ENCODE results near the gene FSIP1. TPM values are rescaled to one million over a fixed set of nuclear protein-coding genes. Genes with fewer than 3 reads are reported as not detected.

Gene FSIP1
- total RNA-seq, 6 donors from 2014 or later, result 0.26 to 3.2 (median 0.79) TPM; not detected in 2

- H3K27me3 ChIP-seq, result no peaks in the 10 kb centered on the region
- ATAC-seq (ENCODE audit: low FRiP score in 2 of 2), result no peak
- no peaks in the 10 kb centered on the region for H3K9me3 ChIP-seq
- DNase-seq, result no peak
- H3K4me1 ChIP-seq, result no peaks in the 10 kb centered on the region
- no peaks in the 10 kb centered on the region for H3K36me3 ChIP-seq
- no peak overlapping the region for H3K4me3 ChIP-seq
- TF ChIP-seq, protein P1, sequence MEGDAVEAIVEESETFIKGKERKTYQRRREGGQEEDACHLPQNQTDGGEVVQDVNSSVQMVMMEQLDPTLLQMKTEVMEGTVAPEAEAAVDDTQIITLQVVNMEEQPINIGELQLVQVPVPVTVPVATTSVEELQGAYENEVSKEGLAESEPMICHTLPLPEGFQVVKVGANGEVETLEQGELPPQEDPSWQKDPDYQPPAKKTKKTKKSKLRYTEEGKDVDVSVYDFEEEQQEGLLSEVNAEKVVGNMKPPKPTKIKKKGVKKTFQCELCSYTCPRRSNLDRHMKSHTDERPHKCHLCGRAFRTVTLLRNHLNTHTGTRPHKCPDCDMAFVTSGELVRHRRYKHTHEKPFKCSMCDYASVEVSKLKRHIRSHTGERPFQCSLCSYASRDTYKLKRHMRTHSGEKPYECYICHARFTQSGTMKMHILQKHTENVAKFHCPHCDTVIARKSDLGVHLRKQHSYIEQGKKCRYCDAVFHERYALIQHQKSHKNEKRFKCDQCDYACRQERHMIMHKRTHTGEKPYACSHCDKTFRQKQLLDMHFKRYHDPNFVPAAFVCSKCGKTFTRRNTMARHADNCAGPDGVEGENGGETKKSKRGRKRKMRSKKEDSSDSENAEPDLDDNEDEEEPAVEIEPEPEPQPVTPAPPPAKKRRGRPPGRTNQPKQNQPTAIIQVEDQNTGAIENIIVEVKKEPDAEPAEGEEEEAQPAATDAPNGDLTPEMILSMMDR (IDR thresholded peaks at IDR 0.05), result no peak
- TF ChIP-seq POLR2AphosphoS5 (IDR thresholded peaks at IDR 0.05), result no peak
- TF ChIP-seq EP300 (IDR thresholded peaks at IDR 0.05), result no peak
- TF ChIP-seq POLR2A (IDR thresholded peaks at IDR 0.05), result no peak
- WGBS, 2 donors, result 92 to 94% methylated on average over 3 of the region's 3 CpGs
- no peak overlapping the region for H3K27ac ChIP-seq
Measured at GRCh38 chr15:39731266-39731665, 51.4 kb downstream of the FSIP1 start.

- no peaks in the 10 kb centered on the region for H3K9me3 ChIP-seq
- H3K4me1 ChIP-seq, result no peaks in the 10 kb centered on the region
- no peak for DNase-seq
- H3K36me3 ChIP-seq, result no peaks in the 10 kb centered on the region
- no peak overlapping the region for H3K27ac ChIP-seq
- 53 to 62% methylated on average over 5 of the region's 5 CpGs for WGBS, 2 donors
- no peaks in the 10 kb centered on the region for H3K27me3 ChIP-seq
- no peak overlapping the region for H3K4me3 ChIP-seq
- TF ChIP-seq, protein P1 (IDR thresholded peaks at IDR 0.05), result no peak
- TF ChIP-seq POLR2AphosphoS5 (IDR thresholded peaks at IDR 0.05) (no peak), POLR2A (IDR thresholded peaks at IDR 0.05) (no peak), EP300 (IDR thresholded peaks at IDR 0.05) (no peak)
- no peak for ATAC-seq (ENCODE audit: low FRiP score in 2 of 2)
Measured at GRCh38 chr15:39730552-39730951, 52.1 kb downstream of the FSIP1 start.

DNA sequence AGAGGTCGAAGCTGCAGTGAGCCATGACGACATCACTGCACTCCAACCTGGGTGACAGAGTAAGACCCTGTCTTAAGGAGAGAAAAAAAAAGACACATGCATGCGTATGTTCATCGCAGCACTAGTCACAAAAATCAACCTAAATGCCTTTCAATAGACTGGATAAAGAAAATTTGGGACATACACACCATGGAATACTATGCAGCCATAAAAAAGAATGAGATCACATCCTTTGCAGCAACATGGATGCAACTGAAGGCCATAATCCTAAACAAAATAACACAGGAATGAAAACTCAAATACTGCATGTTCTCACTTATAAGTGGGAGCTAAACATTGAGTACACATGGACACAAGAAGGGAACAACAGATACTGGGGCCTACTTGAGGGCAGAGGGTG is 53.1 kb downstream of the FSIP1 start:
- Histone ChIP-seq H3K36me3 (no peaks in the 10 kb centered on the region), H3K4me3 (no peak overlapping the region), H3K27me3 (no peaks in the 10 kb centered on the region), H3K4me1 (no peaks in the 10 kb centered on the region), H3K27ac (no peak overlapping the region), H3K9me3 (no peaks in the 10 kb centered on the region)
- 98 to 99% methylated on average over 4 of the region's 4 CpGs for WGBS, 2 donors
- ATAC-seq (ENCODE audit: low FRiP score in 2 of 2) (no peak), DNase-seq (no peak)
- TF ChIP-seq EP300 (IDR thresholded peaks at IDR 0.05) (no peak), POLR2AphosphoS5 (IDR thresholded peaks at IDR 0.05) (no peak), POLR2A (IDR thresholded peaks at IDR 0.05) (no peak)
- TF ChIP-seq, protein P1 (IDR thresholded peaks at IDR 0.05), result no peak

DNA sequence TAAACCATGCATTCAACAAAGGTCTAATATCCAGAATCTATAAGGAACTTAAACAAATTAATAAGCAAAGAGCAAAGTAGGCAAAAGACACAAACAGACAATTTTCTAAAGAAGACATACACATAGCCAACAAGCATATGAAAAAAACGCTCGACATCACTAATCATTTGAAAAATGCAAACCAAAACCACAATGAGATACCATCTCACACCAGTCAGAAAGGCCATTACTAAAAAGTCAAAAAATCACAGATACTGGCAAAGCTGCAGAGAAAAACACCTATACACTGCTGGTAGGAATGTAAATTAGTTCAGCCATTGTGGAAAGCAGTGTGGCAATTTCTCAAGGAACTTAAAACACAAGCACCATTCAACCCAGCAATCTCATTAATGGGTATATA is 53.8 kb downstream of the FSIP1 start:
- Histone ChIP-seq H3K36me3 (no peaks in the 10 kb centered on the region), H3K27ac (no peak overlapping the region), H3K4me3 (no peak overlapping the region), H3K9me3 (no peaks in the 10 kb centered on the region), H3K27me3 (no peaks in the 10 kb centered on the region), H3K4me1 (no peaks in the 10 kb centered on the region)
- TF ChIP-seq POLR2A (IDR thresholded peaks at IDR 0.05) (no peak), POLR2AphosphoS5 (IDR thresholded peaks at IDR 0.05) (no peak)
- TF ChIP-seq, protein P1 (IDR thresholded peaks at IDR 0.05), result no peak
- no peak for ATAC-seq (ENCODE audit: low FRiP score in 2 of 2)
- no peak for DNase-seq
- WGBS, 2 donors, result 88 to 95% methylated on average over 2 of the region's 2 CpGs

GRCh38 chr15:39721893-39722292 is 60.7 kb downstream of the FSIP1 start:
- H3K4me3 ChIP-seq, result no peak overlapping the region
- TF ChIP-seq POLR2A (IDR thresholded peaks at IDR 0.05) (no peak), POLR2AphosphoS5 (IDR thresholded peaks at IDR 0.05) (no peak), EP300 (IDR thresholded peaks at IDR 0.05) (no peak)
- TF ChIP-seq, protein P1 (IDR thresholded peaks at IDR 0.05), result no peak
- no peak for ATAC-seq (ENCODE audit: low FRiP score in 2 of 2)
- no peaks in the 10 kb centered on the region for H3K9me3 ChIP-seq
- H3K36me3 ChIP-seq, result no peaks in the 10 kb centered on the region
- WGBS, 2 donors, result 93 to 96% methylated on average over 6 of the region's 6 CpGs
- no peak overlapping the region for H3K27ac ChIP-seq
- H3K4me1 ChIP-seq, result no peaks in the 10 kb centered on the region
- DNase-seq, result no peak
- H3K27me3 ChIP-seq, result no peaks in the 10 kb centered on the region

All from upper lobe of left lung (tissue), 6 donors.